Measurements from ENCODE around the gene AARS2. TPM values are rescaled to one million over a fixed set of nuclear protein-coding genes. Genes with fewer than 3 reads are reported as not detected.

AARS2 gene
- total and polyA plus RNA-seq, 2 of the 8 experiments (the other 6 are each of a cell fraction or from before 2014, with no cell fraction given) = 8.6 to 20.4 TPM

GRCh38 chr6:44359973-44360372 is 46.8 kb upstream of the AARS2 start:
- H3K27me3 ChIP-seq (replicated peaks in 1 of 4; ENCODE audit: control insufficient read depth in 3 of 4, extremely low read depth in 1 of 4, insufficient read depth in 3 of 4, low read length in 3 of 4) = no peaks in the 10 kb centered on the region
- no peak overlapping the region for H3K18ac ChIP-seq (ENCODE audit: extremely low read depth, low read length)
- H3K4me2 ChIP-seq (ENCODE audit: insufficient read depth in 1 of 2, low read depth in 2 of 2, low read length in 2 of 2) = no peak overlapping the region
- no peak overlapping the region for H4K91ac ChIP-seq (replicated peaks; ENCODE audit: insufficient read length, low read length)
- no peak overlapping the region for H2BK12ac ChIP-seq (ENCODE audit: low read depth, low read length)
- H2BK15ac ChIP-seq (ENCODE audit: low read length) = no peak overlapping the region
- H2AK5ac ChIP-seq (ENCODE audit: low read depth, low read length) = no peak overlapping the region
- H3K14ac ChIP-seq (ENCODE audit: insufficient read length) = no peak overlapping the region
- POLR2A ChIA-PET (ENCODE audit: partially characterized antibody) = no interaction called here
- no peak overlapping the region for H2BK5ac ChIP-seq (ENCODE audit: low read depth, low read length)
- no peaks in the 10 kb centered on the region for H3K36me3 ChIP-seq (ENCODE audit: control insufficient read depth in 2 of 4, insufficient read depth in 4 of 4, low read length in 3 of 4)
- H2BK120ac ChIP-seq (replicated peaks; ENCODE audit: low read depth, low read length) = no peak overlapping the region
- H3K23ac ChIP-seq (ENCODE audit: insufficient read length) = no peak overlapping the region
- no peak overlapping the region for H3K9ac ChIP-seq (replicated peaks in 1 of 4; ENCODE audit: extremely low read depth in 1 of 4, low read depth in 3 of 4, low read length in 3 of 4)
- TF ChIP-seq KDM1A (IDR thresholded peaks at IDR 0.05; ENCODE audit: borderline replicate concordance, low read length) (0 out of 2 replicates have a peak, but pooled peaks have one; percentile 43), POLR2AphosphoS5 (IDR thresholded peaks at IDR 0.05; ENCODE audit: low read depth, low read length) (no peak), KDM4A (IDR thresholded peaks at IDR 0.05; ENCODE audit: low read depth, low read length, severe bottlenecking) (no peak), SIX5 (IDR thresholded peaks at IDR 0.05; ENCODE audit: low read depth, low read length) (no peak)
- no peak overlapping the region for H4K5ac ChIP-seq (ENCODE audit: insufficient read length, low read depth, low read length)
- H3K4ac ChIP-seq (replicated peaks; ENCODE audit: insufficient read length, low read depth, low read length) = no peak overlapping the region
- H3K56ac ChIP-seq (replicated peaks; ENCODE audit: insufficient read length, low read depth, low read length) = no peak overlapping the region
- no peaks in the 10 kb centered on the region; the same call in 1 of the 2 replicates for H3K23me2 ChIP-seq (ENCODE audit: low read depth, low read length)
- no peaks in the 10 kb centered on the region for H3K79me1 ChIP-seq (ENCODE audit: low read depth, low read length)
- H3K4me3 ChIP-seq (ENCODE audit: extremely low read depth in 1 of 4, insufficient read depth in 2 of 4, low read depth in 3 of 4, low read length in 4 of 4) = no peak overlapping the region
- H3K79me2 ChIP-seq (ENCODE audit: control insufficient read depth in 1 of 2, insufficient read depth in 2 of 2, low read length in 2 of 2) = no peaks in the 10 kb centered on the region
- H4K20me1 ChIP-seq (replicated peaks in 1 of 2; ENCODE audit: control insufficient read depth in 1 of 2, insufficient read depth in 2 of 2, low read length in 2 of 2) = no peaks in the 10 kb centered on the region
- FAIRE-seq = no peak
- H4K8ac ChIP-seq (ENCODE audit: extremely low read depth, insufficient read depth, low read length) = no peak overlapping the region
- H3K27ac ChIP-seq (ENCODE audit: low read depth, low read length) = no peak overlapping the region
- no peaks in the 10 kb centered on the region for H3K9me3 ChIP-seq (ENCODE audit: insufficient read depth in 2 of 2, low read depth in 1 of 2, low read length in 1 of 2)
- 96% methylated on average over 3 of the region's 3 CpGs; no CpG with 5 or more reads in 1 of the 2 experiments for WGBS, 2 experiments (ENCODE audit: extremely low coverage in 1 of 2, insufficient coverage in 1 of 2, insufficient read length in 1 of 2, insufficient replicate concordance in 2 of 2, low coverage in 1 of 2, low lambda C conversion rate in 2 of 2, missing lambda C conversion rate in 1 of 2)
- no peak overlapping the region for H2BK20ac ChIP-seq (ENCODE audit: low read length)
- H3K4me1 ChIP-seq (replicated peaks in 1 of 4; ENCODE audit: control insufficient read depth in 3 of 4, insufficient read depth in 4 of 4, low read length in 3 of 4) = no peaks in the 10 kb centered on the region
- no peak for DNase-seq (ENCODE audit: low read depth in 1 of 2, low spot score in 2 of 2)
- H2AFZ ChIP-seq (ENCODE audit: low read length) = no peak overlapping the region
- CTCF ChIA-PET (ENCODE audit: partially characterized antibody) = no interaction called here
